ENCODE results near the gene EFCAB13.

- TF ChIP-seq CTCF (IDR thresholded peaks at IDR 0.05; ENCODE audit: poor library complexity) (no peak), EZH2 (IDR thresholded peaks at IDR 0.05; ENCODE audit: borderline replicate concordance) (no peak), EZH2phosphoT487 (IDR thresholded peaks at IDR 0.05; ENCODE audit: low read depth, severe bottlenecking, unreplicated experiment) (no peak)
Measured at GRCh38 chr17:47330548-47330947, 6.8 kb downstream of the EFCAB13 start.

All from hepatocyte (in vitro differentiated cells).